DOHH2 (cell line): ENCODE data around the gene WWOX.

Source experiments
- EZH2phosphoT487 ChIP-seq: fragments of 200-600 bp; sonication (generic); IDR thresholded peaks from 2 replicates; pipeline ENCODE4 v1.6.1; 2017; ENCODE audit warnings: borderline replicate concordance, mild to moderate bottlenecking, antibody characterized with exemption, low read length, moderate library complexity, mixed read lengths
- TF ChIP-seq, protein P1 (sequence below): fragments of 200-600 bp; sonication (generic); IDR thresholded peaks from one replicate; pipeline ENCODE4 v1.5.1; 2014; ENCODE audit warnings: antibody characterized with exemption, mild to moderate bottlenecking, low read depth, low read length; ENCODE audit not compliant: poor library complexity, severe bottlenecking

DNA sequence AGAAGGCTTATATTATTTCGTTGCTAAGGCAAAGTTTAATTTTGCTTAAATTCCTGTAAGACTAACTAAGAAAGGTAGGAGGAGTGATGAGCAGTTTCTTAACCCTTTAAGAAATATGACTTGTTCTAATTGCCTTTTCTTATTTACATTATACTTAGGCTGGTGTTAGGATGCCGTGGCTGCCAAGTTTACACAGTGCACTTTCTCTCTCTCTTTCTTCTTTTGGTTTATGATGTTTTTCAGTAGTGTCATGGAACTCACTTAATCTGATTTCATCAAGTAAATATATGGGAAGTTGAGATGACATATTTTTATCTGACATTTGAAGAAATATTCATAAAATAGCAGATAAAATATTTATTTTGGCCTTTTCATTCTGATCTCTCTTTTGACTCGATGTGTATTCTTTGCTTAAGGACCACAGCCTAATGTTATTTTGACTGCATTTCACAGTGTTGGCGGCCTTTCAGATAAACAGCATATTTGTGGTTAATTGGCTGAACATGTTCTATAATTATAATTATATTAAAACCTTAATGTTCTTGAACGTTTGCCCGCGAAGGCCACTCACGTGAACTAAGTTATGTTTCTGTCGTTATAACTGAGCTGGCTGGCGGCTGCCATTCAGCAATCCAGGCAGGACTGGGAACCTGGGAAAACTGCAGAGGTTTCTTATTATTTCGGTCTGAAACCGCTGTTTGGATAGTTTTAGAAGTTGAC is 191.6 kb downstream of the WWOX start:
- TF ChIP-seq, protein P1, sequence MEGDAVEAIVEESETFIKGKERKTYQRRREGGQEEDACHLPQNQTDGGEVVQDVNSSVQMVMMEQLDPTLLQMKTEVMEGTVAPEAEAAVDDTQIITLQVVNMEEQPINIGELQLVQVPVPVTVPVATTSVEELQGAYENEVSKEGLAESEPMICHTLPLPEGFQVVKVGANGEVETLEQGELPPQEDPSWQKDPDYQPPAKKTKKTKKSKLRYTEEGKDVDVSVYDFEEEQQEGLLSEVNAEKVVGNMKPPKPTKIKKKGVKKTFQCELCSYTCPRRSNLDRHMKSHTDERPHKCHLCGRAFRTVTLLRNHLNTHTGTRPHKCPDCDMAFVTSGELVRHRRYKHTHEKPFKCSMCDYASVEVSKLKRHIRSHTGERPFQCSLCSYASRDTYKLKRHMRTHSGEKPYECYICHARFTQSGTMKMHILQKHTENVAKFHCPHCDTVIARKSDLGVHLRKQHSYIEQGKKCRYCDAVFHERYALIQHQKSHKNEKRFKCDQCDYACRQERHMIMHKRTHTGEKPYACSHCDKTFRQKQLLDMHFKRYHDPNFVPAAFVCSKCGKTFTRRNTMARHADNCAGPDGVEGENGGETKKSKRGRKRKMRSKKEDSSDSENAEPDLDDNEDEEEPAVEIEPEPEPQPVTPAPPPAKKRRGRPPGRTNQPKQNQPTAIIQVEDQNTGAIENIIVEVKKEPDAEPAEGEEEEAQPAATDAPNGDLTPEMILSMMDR, result no peak
- no peak for TF ChIP-seq EZH2phosphoT487
